GM19395 (cell line): ENCODE results near the gene DEDD.
A peak's percentile ranks its signal among the peaks of the same experiment; 100 is the strongest.

Experiments
- ATAC-seq: cut with Tn5 transposase; IDR thresholded peaks from one replicate; pipeline ENCODE4 v1.9.1; 2021; ENCODE audit warnings: mild to moderate bottlenecking, moderate library complexity; ENCODE audit not compliant: unreplicated experiment

DEDD gene

GRCh38 chr1:161096015-161096414 lies 36.5 kb downstream of the DEDD start:
- peak; percentile 49 for ATAC-seq

DNA sequence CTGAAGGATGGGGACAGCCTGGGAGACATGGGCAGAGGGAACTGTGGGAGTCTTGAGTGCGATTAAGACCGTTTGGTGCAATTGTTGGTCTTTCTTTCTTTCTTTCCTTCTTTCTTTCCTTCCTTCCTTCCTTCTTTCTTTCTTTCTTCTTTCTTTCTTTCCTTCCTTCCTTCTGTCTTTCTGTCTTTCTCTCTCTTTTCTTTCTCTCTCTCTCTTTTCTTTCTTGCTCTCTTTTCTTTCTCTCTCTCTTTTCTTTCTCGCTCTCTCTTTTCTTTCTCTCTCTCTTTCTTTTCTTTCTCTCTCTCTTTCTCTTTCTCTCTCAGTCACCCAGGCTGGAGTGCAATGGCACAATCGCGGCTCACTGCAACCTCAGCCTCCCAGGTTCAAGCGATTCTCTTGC lies 37.2 kb downstream of the DEDD start:
- ATAC-seq: no peak

DNA sequence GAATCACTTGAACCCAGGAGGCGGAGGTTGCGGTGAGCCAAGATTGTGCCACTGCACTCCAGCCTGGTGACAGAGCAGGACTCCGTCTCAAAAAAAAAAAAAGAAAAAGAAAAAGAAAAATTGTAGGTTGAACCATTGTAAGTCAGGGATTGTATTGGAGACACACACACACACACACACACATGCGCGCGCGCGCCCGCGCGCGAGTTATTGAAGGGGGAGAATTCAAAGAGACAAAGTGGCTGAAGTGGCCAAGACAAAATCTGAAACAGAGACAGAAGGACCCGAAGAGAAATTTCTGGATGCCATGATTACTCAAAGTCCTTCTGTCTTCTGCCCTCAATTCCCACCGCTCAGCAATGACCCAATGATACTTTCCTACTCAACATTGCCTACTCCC lies 38.0 kb downstream of the DEDD start:
- ATAC-seq: no peak

DNA sequence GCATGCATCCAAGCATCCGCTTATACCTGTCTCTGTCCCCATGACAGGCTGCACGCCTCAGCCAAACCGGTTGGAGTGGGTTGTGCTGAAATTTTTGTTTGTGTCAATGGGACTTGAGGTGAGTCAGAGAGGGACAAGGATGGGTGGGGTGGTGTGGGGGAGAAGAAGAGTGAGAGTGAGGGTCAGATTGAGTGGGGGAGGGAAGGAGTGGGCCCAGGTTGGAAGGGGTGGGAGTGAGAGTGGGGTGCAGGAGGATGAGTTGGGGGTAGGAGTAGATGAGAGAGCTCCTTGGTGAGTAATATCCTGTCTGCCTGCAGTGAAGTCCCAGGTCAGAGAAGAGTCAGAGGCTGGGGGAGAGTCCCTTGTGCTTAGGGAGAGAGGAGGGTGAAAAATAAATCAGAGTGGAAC lies 39.8 kb downstream of the DEDD start:
- ATAC-seq: no peak

DNA sequence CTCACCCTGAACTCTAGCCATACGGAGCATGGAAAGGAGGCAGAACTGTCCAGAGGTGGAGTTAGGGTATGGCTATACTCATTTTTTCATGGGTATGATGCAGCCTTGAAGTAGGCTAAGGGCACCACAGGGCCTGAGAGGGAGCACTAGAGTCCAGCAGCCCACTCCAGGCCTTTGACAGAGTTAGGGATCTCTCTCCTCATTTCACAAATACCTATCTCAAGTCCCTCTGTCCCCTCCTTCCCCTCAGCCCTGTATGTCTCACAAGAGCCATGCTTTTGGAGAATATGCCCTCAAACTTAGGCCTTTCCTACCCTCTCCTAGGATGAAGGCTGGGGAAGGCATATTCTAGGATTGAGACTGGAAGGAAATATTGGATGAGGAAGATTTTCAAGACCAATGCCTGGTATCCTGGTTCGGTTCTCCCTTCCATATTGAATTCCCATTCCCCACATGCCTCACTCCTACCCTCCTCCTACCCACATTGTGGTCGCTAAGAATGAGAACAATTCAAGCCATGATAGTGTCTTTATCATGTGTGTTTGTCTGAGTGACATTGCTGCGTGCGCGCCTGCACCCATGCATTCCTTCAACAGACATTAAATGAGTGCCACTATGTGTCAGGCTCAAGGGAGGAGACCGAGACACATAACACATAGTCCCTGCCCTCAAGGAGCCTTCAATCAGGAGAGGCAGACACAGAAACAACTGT lies 40.5 kb downstream of the DEDD start:
- no peak for ATAC-seq

DNA sequence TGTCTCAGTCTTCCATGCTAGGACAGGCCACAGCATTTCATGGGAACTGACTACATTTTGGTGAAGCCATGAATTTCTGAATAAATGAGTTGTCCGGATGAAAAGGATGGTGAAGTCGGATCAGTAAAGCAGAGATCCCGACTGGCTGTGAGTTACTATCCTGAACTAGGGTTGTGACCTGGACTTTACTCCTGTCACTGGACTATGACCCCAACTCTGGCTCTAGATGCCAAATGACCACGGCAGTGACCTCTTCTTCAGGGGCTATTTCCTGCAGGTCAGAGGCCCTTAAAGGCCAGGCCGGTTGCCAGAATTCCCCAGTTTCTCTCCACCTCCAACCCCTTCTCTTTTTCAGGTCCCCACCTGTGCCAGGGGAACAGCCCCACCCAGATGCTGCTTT lies 41.4 kb downstream of the DEDD start:
- ATAC-seq: no peak

- no peak for ATAC-seq
Measured at GRCh38 chr1:161090617-161091016, 41.9 kb downstream of the DEDD start.

DNA sequence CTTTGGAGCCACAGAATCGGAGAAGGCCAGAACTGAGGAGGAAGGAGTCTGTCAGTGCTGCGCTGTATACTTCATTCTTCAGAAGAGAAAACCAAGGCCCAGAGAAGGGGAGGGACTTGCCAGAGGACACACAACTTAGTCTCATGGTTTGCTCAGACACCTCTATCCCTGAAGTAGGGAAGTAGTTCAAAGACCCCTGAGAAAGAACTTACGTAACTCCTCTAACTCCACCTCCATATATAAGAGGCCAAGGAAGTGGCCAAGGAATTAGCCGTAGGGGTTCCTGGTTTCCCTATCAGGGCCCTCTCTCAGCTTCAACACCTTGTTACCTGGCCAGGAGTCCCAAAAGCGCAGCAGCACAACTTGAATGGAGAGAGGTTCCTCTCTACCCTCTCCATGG lies 42.5 kb downstream of the DEDD start:
- no peak for ATAC-seq

- ATAC-seq: no peak
Measured at GRCh38 chr1:161089251-161089924, 43.1 kb downstream of the DEDD start, which contains the start of gene NECTIN4. Gene NECTIN4 (minus strand): TSS chr1:161089558. CDS start chr1:161089296, 262 bp downstream.

- ATAC-seq: no peak
Measured at GRCh38 chr1:161088587-161089110, 43.8 kb downstream of the DEDD start.

DNA sequence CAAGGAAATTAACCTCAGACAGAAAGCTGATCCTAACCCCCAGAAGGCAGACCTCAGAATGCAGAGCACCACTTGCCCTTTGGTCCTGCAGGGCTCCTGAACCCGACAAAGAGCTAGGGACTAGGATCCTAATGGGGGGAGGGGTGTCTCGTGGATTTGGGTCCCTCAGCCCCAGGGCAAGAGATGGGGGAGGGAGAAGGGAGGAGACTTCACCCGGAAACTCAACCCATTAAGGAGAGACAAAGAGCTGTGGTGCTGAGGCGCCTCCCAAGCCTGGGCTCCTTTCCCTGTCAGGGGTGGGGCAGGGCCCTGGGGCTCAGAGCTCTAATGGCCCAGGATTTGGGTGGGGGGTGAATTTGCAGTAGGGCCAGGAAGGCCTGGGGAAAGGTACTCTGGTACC lies 46.0 kb downstream of the DEDD start:
- no peak for ATAC-seq

GRCh38 chr1:161085165-161085564 lies 47.3 kb downstream of the DEDD start:
- ATAC-seq: no peak

DNA sequence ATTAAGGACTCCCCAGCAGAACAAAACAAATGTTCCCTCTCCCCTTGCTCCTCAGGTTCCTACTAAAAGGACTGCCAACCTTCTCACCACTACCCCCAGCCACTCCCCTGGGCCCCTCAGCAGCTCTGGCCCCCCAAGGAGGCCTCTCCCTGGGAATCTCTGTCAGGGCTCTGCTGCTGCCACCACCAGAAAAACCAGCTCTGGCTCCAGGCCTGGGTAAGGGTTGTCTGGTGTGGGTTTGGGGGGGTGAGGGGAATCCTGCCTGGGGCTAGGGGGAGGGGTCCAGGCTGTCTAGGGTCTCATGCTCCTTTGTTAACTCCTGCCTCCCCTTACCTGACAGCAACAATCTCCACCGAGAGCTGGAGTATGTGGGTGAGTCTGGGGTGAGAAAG lies 47.9 kb downstream of the DEDD start:
- no peak for ATAC-seq

DNA sequence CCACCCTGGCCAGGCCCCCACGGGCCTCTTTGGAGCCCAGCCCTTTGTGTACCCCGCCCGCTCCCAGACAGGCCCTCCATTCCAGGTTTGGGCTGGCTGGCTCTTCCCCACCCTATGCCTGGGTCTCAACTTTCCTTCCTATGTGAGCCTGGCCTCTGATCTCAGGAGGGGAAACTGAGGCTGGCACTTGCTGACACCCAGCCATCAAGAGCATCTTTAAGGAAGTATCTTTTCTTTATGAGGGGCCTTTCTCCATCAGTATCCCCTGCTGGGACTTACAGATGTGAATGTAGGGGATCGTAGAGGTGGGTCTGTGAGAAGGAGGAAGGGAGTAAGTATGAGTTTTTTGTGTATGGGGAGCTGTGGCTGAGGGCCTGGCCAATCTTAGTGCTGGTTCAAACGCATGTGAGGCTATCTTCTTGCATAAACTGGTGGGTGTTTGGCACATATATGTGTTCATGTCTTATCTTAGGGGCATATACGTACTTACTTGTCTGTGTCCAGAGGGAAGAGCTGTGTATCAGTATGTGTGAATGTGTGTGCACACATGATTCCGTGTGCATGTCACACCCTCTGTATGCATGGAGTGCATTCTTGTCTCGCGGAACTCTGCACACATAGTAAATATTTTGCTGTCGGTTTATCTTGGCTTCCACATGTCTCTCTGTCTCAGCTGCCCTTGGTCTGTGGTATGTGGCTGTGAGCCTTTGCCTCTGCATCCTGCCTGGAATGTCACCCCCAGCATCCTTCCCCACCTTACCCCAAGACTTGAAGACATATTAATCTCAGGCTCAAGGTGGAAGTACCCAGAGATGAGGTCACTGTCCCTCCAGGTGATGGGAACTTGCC lies 48.5 kb downstream of the DEDD start:
- ATAC-seq: no peak

DNA sequence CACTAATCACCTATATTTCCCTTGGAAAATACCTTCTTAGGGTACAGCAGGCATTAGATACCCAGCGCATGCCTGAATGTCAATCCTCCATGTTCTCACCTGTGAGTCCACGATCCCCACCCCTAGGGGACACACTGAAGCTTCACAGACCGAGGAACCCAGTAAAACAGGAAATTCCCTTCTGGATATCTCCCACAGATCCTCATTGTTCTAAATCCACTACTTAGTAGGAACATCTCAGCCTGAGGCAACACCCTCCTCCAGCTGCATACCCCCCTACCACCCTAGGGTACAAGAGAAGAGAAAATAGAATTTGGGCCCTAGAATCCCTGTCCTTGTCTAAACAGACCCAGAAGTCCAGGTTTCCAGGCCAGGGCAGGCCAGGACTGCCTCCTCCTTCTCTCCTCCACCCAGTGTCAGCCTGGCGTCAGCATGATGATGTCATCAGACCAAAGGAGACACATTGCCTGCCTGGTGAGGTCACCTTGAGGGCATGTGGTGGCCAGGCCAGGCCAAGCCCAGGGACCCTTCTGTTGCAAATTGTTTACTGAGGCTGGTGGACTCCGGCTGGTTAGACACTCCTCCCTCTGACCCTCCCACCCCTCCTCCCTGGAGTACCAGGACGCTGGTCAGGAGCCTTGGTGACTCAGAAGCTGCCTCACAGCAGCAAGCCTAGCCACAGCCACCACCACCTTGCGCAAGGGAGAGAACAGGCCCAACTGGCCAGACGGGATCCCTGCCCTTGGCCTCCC lies 49.3 kb downstream of the DEDD start:
- no peak for ATAC-seq

- ATAC-seq: no peak
Measured at GRCh38 chr1:161082483-161082882, 50.0 kb downstream of the DEDD start.

DNA sequence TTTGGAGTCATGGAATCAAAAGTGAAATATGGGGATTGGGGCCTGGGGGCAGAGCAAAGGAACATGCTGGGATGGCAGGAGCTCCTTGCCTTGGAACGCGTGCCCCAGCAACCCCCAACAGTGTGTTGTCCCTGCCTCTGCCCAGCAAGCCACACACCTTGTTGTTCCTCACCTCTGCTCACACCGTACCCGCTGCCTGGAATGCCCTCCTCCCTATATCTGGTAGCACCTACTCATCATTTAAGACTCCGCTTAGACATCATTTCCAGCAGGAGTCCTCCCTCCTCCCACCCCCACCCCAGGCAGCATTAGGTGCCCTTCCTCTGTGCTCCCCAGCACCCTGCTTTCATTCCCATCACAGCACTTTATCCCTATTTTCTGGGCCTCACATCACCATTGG lies 50.9 kb downstream of the DEDD start:
- no peak for ATAC-seq

GRCh38 chr1:161080441-161081405 lies 51.7 kb downstream of the DEDD start:
- no peak for ATAC-seq

- no peak for ATAC-seq
Measured at GRCh38 chr1:161079436-161080110, 52.9 kb downstream of the DEDD start.
